ENCODE data around the gene NOTCH4.

The NOTCH4 gene

DNA sequence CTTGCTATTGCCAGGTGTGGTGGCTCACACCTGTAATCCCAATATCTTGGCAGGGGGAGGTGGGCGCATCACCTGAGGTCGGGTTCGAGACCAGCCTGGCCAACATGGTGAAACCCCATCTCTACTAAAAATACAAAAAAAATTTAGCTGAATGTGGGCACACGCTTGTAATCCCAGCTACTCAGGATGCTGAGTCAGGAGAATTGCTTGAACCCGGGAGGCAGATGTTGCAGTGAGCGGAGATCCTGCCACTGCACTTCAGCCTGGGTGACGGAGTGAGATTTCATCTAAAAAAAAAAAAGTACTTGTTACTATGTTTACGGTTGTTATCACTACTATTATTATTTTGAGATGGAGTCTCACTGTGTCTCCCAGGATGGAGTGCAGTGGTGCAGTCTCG is 67.0 kb downstream of the NOTCH4 start:
- DNase-seq: no peak

DNA sequence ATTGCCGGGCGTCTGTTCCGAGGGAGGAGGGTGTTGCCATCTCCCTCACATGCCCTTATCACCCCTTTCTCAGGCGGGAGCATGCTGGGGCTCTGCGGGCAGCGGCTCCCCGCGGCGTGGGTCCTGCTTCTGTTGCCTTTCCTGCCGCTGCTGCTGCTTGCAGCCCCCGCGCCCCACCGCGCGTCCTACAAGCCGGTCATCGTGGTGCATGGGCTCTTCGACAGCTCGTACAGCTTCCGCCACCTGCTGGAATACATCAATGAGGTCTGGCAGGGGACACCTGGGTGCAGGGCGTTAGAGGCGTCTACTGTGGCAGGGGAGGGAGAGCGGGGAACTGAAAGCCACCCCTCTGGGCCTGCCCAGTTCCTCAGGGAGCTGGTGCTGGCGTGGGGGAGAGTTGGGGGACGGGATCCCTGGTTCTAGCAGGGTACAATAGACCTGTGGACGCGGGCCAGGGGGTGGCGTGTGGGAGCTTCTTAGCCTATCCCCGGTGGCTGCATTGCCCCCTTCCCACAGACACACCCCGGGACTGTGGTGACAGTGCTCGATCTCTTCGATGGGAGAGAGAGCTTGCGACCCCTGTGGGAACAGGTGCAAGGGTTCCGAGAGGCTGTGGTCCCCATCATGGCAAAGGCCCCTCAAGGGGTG is 69.2 kb downstream of the NOTCH4 start:
- DNase-seq: peak; percentile 55

DNA sequence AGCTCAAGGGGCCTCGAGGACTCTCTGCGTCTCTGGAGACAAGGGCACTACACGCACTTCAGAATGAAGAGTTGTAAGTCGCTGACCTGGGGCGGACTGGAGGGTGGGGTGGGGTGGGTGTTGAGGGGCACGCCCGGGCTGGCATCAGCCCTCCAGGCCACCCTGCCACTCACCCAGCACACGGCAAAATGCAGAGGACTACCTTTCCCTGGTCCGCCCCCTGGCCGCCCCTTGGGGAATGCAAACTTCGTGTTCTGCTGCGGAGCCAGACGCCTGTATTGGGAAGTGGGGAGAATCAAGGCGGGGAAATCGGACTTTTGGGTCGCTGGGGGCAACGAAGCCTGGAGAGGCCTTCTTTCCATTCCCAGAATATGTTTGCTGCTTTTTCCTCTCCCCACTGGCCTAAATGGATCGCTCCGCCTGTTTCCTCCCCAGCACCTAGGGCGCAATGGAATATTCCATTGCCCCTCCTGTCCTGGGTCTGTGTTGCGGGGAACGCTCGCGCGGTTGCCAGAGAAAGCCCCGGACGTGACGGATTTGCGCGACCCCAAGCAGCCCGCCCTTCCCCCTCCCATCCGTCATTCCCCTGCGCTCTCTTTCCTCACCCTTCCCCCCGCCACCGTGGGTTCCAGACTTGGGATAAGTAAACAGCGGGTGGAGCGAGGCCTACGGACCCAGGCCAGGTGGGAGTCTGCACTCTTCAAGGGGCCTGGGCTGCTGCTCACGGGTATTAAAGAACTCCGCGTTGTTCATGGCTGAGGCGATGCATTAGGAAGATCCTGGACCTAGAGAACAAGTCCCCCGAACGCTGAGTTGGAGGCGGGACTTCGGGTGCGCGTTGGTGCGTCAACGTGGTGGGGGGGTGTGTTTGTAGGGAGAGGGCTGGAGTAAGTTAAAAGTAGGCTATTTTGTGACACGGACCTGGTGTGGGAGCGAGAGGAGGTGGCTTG is 70.0 kb downstream of the NOTCH4 start, which contains the start of gene PPT2:
Gene PPT2, plus strand, starts transcription at position 578 of the 950 bp plus-strand sequence. CDS start 454 bp downstream, outside the sequence.
- peak; percentile 89 for DNase-seq

DNA sequence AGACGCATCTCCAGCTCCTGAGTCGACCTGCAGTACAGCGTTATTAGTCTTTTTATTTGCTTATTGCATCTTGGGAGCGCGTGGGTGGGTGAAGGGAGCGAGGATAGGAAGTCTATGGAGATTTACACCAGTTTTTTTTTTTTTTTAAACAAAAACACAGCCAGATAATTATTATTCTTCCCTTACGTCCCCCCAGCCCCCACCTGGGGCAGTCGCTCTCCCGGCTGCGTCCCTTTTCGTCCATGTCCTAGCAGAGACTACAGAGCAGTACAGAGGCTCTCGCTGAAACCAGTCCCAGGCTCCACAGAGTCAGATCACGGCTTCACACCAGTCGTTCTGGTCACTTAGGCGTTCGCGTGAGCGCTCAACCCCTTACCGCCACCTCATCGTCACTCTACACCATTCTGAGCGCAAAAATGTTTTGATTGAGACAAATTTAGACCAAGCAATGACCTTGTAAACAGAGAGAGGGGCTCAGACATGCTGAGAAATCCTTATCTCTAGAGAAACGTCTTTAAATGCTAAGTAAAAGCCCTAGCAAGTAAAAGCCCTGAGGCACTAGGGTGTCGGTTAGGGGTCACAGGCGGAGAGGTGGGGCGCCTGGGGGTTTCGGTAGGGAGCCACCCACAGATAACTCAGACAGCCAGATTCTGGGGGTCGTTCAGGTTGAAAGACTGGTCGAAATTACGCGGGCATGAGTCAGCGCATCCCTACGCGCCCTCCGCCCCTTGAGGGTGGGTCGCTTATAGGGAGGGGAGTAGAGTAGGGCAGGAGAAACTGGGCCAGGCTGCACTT is 70.9 kb downstream of the NOTCH4 start:
- no peak for DNase-seq

DNA sequence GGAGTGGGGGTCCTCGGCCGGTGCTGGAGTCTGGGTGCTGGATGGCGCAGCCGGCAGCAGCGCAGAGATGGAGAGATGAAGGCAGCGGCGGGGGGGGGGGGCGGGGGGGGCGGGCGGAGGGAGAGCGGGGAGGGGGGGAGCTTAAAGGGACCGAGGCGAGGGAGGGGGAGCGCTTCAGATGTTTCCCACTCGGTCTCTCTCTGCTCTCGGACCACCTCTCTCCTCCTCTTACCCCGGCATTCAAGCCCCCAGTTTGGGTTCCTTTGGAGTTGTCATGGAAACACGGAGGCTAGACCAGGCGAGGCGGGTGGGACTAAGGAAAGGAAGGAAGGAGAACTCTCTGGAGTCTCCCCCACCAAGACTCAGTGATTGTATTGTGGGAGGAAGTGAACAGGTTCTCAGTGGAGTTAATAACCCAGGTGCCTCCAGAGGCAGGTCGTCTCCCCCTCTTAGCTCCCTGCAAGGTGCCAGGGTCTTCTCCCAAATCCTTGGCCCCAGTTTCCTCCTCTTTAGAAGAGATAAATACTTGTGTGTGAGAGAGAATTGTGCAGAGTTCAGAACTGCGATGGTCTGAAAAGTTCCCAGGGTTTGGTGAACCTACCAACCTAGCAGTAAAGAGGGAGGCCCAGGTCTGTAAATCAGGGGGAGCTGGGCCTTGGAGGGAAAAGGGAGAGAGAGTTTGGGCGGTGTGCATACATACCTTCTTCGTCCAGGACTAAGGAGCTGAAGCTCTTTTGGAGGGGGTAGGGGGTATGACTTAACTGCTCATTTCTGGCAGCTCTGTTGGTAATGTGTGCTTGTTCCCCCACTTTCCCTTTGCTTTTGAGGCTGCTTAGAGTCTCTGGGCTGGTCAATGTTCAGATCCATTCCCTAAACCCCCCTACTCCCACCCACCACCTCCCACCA is 71.8 kb downstream of the NOTCH4 start, which contains the start of gene PRRT1:
Gene PRRT1, minus strand, starts transcription at position 77 of the 906 bp plus-strand sequence. CDS start 112 bp downstream, outside the sequence.
- no peak for DNase-seq

DNA sequence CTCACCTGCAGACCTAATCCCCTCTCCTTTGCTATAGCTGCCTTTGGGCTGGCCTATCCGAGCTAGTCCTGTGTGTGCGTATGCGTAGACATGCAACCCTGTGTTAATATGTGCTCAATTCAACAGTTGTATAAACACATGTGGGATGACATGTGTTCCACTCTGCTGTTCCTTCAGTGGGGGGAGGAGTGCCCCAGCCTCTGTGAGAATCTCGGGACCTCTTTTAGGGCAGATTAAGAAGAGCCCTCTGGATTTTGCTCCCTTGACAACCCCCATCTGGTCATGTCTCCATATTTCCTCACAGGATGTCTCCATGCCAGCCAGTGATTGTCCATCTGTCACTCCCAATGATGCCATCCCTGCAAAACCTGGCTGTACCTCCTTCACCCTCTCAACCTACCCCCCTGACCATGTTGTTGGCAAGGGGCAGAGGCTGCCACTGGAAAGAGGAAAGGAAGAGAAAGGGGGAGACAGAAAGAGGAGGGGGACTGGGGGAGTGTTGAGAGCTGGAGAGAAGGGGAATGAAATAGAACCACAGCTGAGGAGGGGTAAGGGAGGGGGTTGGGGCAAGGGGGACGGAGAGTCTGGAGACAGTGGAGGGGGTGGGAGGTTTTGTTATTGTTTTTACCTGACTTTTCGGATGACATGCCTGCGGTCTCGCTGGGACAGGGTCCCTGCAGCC is 72.5 kb downstream of the NOTCH4 start:
- no peak for DNase-seq

DNA sequence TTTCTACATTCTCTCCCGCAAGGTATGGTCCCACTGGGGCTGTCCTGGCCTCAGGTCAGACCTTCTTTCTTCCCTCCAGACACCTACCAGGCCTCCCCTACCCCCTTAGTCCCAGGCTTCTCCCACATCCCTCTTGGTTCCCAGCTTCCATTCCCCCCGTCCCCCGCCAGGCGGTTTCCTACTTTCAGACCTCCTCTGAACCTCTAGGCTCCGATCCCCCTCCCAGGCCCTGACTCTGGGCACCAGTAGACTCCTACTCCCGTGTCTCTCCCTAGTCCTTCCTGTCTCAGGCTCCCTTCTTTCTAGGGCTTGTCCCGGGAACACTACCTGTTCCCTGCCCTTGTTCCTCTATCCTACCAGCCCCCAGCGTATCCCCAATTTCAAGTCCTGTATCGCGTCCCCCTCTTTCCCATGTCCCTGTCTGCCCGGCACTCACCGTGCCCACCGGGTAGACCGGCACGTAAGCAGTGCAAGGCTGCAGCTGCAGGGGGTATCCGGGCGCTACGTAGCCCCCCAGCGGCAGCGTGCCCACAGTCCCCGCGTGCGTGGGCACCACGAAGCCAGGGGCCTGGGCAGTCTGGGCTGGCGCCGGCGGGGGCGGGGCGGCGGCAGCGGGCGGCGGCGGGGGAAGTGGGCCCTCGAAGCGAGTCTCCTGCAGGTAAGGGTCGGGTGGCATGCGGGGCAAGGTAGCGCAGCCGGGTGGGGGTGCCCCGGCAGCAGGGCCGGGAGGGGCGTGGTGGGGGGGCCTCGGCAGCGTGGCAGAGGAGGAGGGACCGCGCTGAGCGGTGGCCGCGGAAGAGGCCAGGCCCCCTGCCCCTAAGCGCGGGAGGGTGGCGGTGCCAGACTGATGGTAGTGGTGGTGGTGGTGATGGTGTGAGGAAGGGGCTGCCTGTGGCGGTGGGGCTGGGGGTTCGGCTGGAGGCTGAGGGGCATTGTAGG is 73.7 kb downstream of the NOTCH4 start:
- no peak for DNase-seq

DNA sequence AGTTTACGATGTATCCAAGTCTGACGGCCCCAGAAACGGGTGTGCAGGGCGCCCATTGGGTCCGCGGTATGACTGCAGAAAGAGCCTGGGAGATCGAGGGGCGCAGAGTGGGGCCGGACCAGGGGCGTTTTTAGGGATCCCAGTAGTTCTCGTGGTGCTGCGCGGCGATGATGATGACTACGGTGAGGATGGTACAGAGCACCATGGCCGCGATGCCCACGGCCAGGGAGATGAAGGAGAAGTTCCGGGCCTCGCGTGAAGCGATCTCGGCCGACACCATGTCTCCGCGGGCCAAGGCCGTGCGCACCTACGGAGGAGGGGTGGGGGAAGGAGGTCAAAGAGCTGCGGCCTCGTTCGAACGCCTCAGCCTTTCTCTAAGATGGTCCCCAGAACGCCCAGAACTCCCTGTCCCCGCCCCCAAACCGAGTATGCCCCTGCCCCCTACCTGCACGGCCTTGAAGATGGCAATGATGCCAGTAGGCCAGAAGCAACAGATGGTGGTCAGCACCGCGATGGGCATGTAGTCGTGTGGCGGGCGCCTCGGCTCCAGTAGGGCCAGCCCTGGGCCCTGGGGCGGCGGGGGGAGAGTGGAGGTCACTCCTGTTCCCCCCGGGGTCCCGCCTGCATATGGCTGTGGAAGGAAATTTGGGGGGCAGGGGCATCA is 74.6 kb downstream of the NOTCH4 start:
- no peak for DNase-seq

DNA sequence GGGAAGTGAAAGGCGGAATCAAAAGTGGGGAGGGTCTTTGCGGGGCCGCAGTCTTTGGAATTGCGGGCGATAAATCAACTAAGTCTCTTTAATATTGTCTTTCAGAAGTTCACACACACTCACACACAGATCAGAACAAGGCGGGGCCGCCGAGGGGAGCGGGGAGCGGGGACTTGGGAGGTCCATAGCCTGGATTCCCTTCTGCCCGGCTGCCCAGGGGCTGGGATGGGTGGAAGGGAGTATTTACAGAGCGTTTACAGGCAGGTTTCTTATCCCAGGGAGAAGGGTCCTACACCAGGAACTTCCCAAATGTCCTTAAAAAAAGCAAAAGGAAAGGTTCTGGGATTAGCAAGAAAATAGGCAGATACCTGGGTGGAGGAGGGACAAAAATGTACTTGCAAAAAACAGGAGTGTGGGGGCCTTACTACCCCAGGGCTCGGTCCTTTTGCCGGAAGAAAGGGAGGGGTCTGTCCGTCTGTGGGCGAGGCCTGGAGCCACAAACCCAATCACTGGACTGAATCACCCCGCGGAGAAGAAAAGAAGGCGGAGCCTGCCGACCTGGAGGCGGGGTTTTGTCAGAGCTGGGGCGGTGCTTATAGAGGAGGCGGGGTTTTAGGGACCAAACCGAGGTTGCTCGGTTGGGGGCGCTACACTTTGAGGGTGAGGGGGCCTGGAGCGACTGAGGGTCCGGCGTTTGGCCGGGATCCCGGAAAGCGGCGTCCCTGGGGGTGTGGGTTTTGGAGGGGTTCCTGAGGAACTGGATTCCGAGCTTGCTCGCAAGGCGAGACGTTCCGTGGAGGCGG is 75.4 kb downstream of the NOTCH4 start:
- no peak for DNase-seq

DNA sequence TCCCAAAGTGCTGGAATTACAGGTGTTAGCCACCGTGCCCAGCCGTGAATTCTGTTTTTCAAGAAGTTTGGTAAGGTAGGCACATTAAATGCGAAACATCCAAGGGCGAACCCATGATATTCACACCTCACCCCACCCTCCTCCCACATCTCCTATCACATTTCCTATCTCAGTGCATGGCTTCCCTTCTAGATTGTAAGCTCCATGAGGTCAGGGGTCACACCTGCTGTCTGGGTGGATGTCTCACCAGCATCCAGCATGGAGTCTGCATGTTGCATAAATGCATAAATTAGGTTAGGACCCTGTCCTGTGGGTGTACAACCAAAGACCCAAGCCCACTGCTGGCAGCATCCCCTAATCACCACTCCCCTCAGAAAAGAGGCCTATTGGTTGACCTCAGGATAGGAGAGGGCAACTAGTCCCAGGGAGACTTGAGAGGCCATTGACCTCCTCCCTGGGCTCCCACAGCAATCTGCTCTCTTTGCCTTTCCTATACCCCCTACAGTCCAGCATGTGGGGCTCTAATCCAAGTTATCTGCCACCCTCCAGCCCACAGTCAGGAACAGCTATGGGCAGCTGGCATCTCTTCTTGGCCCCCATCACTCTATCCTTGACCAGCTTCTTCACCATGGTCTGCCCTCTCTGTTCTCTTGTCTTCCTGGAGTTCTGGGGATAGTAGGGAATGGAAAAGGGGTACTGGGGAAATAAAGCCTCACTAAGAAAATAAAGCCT is 76.3 kb downstream of the NOTCH4 start:
- DNase-seq: no peak

DNA sequence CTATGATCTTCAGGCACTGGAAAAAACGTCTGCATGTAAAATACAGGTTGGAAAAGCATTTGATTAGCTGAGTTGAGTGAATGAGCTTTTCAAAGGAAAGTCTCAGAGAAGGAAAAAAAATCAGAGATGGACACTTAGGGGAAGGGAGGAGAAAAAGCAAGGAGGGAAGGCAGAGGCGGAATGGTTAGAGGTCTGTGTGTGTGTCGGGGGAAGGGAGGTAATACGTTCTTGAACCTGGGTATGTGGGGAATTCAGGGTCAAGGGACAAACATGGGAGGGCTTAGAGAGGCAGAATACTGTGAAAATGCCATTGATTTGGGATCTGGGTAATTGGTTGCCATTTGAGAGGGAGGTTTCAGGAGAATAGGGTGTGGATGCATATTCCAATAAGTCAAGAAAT is 77.2 kb downstream of the NOTCH4 start:
- DNase-seq: no peak

DNA sequence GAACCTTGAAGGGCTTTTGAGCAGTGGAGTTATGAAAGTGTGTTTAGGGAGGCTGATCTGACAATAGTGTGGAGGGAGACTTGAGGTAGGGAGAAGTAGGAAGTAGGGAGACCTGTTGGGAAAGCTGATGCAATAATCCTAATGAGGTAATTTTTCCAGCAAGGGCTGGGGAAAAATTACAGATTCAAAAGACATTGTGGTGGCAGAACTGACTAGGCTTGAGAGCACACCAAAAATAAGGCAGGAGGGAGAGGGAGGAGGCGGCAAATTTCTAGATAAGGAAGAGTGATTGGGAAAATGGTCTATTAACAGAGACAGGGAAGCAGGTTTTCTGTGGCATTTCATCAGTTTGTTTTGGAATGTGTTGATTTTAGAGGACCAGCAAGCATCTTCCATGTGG is 77.6 kb downstream of the NOTCH4 start:
- DNase-seq: no peak
